Measurements from ENCODE around the gene PLA2G4A. TPM values are rescaled to one million over a fixed set of nuclear protein-coding genes. Genes with fewer than 3 reads are reported as not detected.

PLA2G4A gene
- total RNA-seq, 1 experiment from 2014 or later = 8.6 TPM

DNA sequence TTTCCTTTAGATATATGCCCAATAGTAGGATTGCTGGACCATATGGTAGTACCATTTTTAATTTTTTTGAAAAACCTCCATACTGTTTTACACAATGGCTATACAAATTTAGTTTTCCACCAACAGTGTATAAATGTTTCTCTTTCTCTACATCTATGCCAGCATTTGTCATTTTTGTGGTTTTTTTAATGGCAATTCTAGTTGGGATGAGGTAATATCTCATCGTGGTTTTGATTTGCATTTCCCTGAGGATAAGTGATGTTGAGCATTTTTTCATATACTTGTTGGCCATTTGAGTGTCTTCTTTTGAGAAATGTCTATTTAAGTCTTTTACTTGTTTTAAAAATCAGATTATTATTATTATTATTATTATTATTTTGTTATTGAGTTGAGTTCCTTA, 35.5 kb downstream of the PLA2G4A start (continued):
- TF ChIP-seq, protein P1, sequence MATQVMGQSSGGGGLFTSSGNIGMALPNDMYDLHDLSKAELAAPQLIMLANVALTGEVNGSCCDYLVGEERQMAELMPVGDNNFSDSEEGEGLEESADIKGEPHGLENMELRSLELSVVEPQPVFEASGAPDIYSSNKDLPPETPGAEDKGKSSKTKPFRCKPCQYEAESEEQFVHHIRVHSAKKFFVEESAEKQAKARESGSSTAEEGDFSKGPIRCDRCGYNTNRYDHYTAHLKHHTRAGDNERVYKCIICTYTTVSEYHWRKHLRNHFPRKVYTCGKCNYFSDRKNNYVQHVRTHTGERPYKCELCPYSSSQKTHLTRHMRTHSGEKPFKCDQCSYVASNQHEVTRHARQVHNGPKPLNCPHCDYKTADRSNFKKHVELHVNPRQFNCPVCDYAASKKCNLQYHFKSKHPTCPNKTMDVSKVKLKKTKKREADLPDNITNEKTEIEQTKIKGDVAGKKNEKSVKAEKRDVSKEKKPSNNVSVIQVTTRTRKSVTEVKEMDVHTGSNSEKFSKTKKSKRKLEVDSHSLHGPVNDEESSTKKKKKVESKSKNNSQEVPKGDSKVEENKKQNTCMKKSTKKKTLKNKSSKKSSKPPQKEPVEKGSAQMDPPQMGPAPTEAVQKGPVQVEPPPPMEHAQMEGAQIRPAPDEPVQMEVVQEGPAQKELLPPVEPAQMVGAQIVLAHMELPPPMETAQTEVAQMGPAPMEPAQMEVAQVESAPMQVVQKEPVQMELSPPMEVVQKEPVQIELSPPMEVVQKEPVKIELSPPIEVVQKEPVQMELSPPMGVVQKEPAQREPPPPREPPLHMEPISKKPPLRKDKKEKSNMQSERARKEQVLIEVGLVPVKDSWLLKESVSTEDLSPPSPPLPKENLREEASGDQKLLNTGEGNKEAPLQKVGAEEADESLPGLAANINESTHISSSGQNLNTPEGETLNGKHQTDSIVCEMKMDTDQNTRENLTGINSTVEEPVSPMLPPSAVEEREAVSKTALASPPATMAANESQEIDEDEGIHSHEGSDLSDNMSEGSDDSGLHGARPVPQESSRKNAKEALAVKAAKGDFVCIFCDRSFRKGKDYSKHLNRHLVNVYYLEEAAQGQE (IDR thresholded peaks at IDR 0.05; ENCODE audit: low read depth) = no peak

DNA sequence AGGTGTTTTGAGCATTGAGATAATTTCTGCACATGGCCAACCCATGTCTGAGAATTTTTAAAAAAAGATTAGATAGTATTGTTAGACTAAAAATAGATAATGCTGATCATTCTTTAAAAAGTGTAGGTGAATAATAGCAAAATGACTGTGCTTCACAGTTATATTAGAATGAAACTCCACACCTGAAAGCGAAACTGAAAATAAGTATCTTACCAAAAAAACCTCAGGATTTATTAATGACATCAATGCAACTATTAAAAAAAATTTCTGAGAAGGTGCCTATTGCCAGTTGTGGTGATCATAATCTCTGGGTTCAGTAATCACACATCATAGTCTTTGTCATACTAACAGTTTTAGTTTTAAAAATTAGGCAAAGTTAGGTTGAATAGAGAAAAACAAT, 36.5 kb downstream of the PLA2G4A start:
- Histone ChIP-seq H3K9me3 (ENCODE audit: control insufficient read depth in 1 of 2, insufficient read depth in 1 of 2, low read depth in 1 of 2, low read length in 2 of 2) (no peaks in the 10 kb centered on the region), H3K4me2 (ENCODE audit: low read length) (no peak overlapping the region), H3K79me2 (ENCODE audit: insufficient read depth, low read length) (no peaks in the 10 kb centered on the region), H3K27me3 (ENCODE audit: insufficient read depth, low read length) (no peaks in the 10 kb centered on the region), H3K9ac (ENCODE audit: low read length) (no peak overlapping the region), H2AFZ (ENCODE audit: low read depth, low read length, poor library complexity, severe bottlenecking) (no peak overlapping the region), H3K36me3 (ENCODE audit: control insufficient read depth in 1 of 2, insufficient read depth in 2 of 2, low read length in 2 of 2) (no peaks in the 10 kb centered on the region), H3K4me3 (replicated peaks in 1 of 2; ENCODE audit: low read depth in 1 of 2, low read length in 2 of 2) (no peak overlapping the region), H3K9me2 (ENCODE audit: insufficient read depth) (no peaks in the 10 kb centered on the region), H3K4me1 (ENCODE audit: control insufficient read depth in 1 of 2, insufficient read depth in 2 of 2, low read length in 2 of 2) (no peaks in the 10 kb centered on the region), H3K27ac (ENCODE audit: low read depth, low read length) (no peak overlapping the region), H4K20me1 (ENCODE audit: insufficient read depth) (no peaks in the 10 kb centered on the region)
- RAD21 ChIA-PET (ENCODE audit: low non-redundant PET in 1 of 2, low total read pairs in 2 of 2, uncharacterized antibody in 2 of 2, unreplicated experiment in 2 of 2) = no interaction called here
- no peak for ATAC-seq
- no TSS peak for BruUV-seq (replicated peaks)
- POLR2A ChIA-PET = no interaction called here
- intact Hi-C loops (cut with micrococcal nuclease) = no loop called here
- CTCF ChIA-PET = no interaction called here
- no peak for DNase-seq (ENCODE audit: low read depth, low spot score)
- TF ChIP-seq FOSL1 (IDR thresholded peaks at IDR 0.05; ENCODE audit: low read depth) = no peak
- no peak for TF ChIP-seq SIN3A (IDR thresholded peaks at IDR 0.05; ENCODE audit: low read depth)
- TF ChIP-seq, protein P1 (IDR thresholded peaks at IDR 0.05; ENCODE audit: low read depth) = no peak
- TF ChIP-seq TCF7L2 (IDR thresholded peaks at IDR 0.05; ENCODE audit: borderline replicate concordance, extremely low read depth, insufficient read depth, insufficient read length) = no peak
- no peak for TF ChIP-seq EGR1 (IDR thresholded peaks at IDR 0.05; ENCODE audit: low read depth)
- TF ChIP-seq YY1 (IDR thresholded peaks at IDR 0.05; ENCODE audit: extremely low read depth, insufficient replicate concordance, low read depth, low read length) = no peak
- TF ChIP-seq, protein P2, sequence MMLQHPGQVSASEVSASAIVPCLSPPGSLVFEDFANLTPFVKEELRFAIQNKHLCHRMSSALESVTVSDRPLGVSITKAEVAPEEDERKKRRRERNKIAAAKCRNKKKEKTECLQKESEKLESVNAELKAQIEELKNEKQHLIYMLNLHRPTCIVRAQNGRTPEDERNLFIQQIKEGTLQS (IDR thresholded peaks at IDR 0.05) = no peak
- TF ChIP-seq RAD21 (IDR thresholded peaks at IDR 0.05; ENCODE audit: low read depth) = no peak
- TF ChIP-seq, protein P3, sequence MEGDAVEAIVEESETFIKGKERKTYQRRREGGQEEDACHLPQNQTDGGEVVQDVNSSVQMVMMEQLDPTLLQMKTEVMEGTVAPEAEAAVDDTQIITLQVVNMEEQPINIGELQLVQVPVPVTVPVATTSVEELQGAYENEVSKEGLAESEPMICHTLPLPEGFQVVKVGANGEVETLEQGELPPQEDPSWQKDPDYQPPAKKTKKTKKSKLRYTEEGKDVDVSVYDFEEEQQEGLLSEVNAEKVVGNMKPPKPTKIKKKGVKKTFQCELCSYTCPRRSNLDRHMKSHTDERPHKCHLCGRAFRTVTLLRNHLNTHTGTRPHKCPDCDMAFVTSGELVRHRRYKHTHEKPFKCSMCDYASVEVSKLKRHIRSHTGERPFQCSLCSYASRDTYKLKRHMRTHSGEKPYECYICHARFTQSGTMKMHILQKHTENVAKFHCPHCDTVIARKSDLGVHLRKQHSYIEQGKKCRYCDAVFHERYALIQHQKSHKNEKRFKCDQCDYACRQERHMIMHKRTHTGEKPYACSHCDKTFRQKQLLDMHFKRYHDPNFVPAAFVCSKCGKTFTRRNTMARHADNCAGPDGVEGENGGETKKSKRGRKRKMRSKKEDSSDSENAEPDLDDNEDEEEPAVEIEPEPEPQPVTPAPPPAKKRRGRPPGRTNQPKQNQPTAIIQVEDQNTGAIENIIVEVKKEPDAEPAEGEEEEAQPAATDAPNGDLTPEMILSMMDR (IDR thresholded peaks at IDR 0.05 in 2 of 3, conservative IDR thresholded peaks at IDR 0.05 in 1 of 3; ENCODE audit: borderline replicate concordance in 1 of 3, insufficient read depth in 1 of 3, low read depth in 2 of 3, low read length in 2 of 3) = no peak
- TF ChIP-seq EZH2 (IDR thresholded peaks at IDR 0.05) = no peak
- TF ChIP-seq, protein P4, sequence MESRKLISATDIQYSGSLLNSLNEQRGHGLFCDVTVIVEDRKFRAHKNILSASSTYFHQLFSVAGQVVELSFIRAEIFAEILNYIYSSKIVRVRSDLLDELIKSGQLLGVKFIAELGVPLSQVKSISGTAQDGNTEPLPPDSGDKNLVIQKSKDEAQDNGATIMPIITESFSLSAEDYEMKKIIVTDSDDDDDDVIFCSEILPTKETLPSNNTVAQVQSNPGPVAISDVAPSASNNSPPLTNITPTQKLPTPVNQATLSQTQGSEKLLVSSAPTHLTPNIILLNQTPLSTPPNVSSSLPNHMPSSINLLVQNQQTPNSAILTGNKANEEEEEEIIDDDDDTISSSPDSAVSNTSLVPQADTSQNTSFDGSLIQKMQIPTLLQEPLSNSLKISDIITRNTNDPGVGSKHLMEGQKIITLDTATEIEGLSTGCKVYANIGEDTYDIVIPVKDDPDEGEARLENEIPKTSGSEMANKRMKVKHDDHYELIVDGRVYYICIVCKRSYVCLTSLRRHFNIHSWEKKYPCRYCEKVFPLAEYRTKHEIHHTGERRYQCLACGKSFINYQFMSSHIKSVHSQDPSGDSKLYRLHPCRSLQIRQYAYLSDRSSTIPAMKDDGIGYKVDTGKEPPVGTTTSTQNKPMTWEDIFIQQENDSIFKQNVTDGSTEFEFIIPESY (IDR thresholded peaks at IDR 0.05; ENCODE audit: extremely low read depth, insufficient replicate concordance, low read length) = no peak
- TF ChIP-seq ELF1 (IDR thresholded peaks at IDR 0.05; ENCODE audit: borderline replicate concordance, low read depth) = no peak
- no peak for TF ChIP-seq CEBPB (IDR thresholded peaks at IDR 0.05; ENCODE audit: low read depth)
